ENCODE data around the gene BBX.

DNA sequence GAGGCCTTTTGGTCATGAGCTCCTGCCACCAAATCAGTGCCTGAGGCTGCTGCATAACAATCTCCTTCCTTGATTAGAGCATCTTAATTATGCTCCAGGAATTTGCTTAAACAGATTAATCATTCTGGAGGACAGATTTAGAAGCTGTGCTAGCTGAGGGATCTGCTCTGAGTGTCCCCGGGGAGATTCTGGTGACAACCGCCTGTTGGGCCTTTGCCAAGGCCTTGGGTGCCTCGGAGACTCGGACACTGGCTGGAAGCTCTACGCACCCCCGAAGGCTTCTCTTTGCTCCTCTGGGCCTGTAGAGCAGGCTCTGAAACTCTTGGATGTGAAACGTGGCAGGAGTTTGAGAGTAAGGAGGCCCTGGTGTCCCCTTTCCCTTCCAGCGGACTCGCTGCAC, 304.0 kb downstream of the BBX start:
- TF ChIP-seq, protein P1, sequence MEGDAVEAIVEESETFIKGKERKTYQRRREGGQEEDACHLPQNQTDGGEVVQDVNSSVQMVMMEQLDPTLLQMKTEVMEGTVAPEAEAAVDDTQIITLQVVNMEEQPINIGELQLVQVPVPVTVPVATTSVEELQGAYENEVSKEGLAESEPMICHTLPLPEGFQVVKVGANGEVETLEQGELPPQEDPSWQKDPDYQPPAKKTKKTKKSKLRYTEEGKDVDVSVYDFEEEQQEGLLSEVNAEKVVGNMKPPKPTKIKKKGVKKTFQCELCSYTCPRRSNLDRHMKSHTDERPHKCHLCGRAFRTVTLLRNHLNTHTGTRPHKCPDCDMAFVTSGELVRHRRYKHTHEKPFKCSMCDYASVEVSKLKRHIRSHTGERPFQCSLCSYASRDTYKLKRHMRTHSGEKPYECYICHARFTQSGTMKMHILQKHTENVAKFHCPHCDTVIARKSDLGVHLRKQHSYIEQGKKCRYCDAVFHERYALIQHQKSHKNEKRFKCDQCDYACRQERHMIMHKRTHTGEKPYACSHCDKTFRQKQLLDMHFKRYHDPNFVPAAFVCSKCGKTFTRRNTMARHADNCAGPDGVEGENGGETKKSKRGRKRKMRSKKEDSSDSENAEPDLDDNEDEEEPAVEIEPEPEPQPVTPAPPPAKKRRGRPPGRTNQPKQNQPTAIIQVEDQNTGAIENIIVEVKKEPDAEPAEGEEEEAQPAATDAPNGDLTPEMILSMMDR (IDR thresholded peaks at IDR 0.05; ENCODE audit: low read depth, low read length, missing input control), result no peak
- TF ChIP-seq HNF4A (conservative IDR thresholded peaks at IDR 0.05), result no peak
- no peak for TF ChIP-seq YY1 (IDR thresholded peaks at IDR 0.05)
- no peak for TF ChIP-seq TAF1 (conservative IDR thresholded peaks at IDR 0.05)
- no peak for TF ChIP-seq ZBTB33 (IDR thresholded peaks at IDR 0.05)
- no peak for TF ChIP-seq RAD21 (IDR thresholded peaks at IDR 0.05)
- TF ChIP-seq, protein P2, sequence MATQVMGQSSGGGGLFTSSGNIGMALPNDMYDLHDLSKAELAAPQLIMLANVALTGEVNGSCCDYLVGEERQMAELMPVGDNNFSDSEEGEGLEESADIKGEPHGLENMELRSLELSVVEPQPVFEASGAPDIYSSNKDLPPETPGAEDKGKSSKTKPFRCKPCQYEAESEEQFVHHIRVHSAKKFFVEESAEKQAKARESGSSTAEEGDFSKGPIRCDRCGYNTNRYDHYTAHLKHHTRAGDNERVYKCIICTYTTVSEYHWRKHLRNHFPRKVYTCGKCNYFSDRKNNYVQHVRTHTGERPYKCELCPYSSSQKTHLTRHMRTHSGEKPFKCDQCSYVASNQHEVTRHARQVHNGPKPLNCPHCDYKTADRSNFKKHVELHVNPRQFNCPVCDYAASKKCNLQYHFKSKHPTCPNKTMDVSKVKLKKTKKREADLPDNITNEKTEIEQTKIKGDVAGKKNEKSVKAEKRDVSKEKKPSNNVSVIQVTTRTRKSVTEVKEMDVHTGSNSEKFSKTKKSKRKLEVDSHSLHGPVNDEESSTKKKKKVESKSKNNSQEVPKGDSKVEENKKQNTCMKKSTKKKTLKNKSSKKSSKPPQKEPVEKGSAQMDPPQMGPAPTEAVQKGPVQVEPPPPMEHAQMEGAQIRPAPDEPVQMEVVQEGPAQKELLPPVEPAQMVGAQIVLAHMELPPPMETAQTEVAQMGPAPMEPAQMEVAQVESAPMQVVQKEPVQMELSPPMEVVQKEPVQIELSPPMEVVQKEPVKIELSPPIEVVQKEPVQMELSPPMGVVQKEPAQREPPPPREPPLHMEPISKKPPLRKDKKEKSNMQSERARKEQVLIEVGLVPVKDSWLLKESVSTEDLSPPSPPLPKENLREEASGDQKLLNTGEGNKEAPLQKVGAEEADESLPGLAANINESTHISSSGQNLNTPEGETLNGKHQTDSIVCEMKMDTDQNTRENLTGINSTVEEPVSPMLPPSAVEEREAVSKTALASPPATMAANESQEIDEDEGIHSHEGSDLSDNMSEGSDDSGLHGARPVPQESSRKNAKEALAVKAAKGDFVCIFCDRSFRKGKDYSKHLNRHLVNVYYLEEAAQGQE (IDR thresholded peaks at IDR 0.05), result no peak
- no peak for TF ChIP-seq NR2F2 (IDR thresholded peaks at IDR 0.05)
- TF ChIP-seq FOXA1 (IDR thresholded peaks at IDR 0.05), result no peak
- TF ChIP-seq, protein P3, sequence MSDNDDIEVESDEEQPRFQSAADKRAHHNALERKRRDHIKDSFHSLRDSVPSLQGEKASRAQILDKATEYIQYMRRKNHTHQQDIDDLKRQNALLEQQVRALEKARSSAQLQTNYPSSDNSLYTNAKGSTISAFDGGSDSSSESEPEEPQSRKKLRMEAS (IDR thresholded peaks at IDR 0.05), result no peak
- TF ChIP-seq GABPA (IDR thresholded peaks at IDR 0.05 in 1 of 2, conservative IDR thresholded peaks at IDR 0.05 in 1 of 2), result no peak
- no peak for TF ChIP-seq EGR1 (IDR thresholded peaks at IDR 0.05; ENCODE audit: low read depth in 2 of 2)
- no peak for TF ChIP-seq JUND (IDR thresholded peaks at IDR 0.05)
- no peak for TF ChIP-seq RXRA (IDR thresholded peaks at IDR 0.05)
